GM18861 (cell line): Measurements from ENCODE around the gene MRPL11.

Source experiments
- ATAC-seq: cut with Tn5 transposase; IDR thresholded peaks from one replicate; pipeline ENCODE4 v1.9.1; 2021; ENCODE audit not compliant: unreplicated experiment

MRPL11 gene

GRCh38 chr11:66393954-66394353, 44.7 kb downstream of the MRPL11 start:
- ATAC-seq = no peak

GRCh38 chr11:66391322-66391721, 47.3 kb downstream of the MRPL11 start:
- no peak for ATAC-seq

- no peak for ATAC-seq
Measured at GRCh38 chr11:66388780-66389386, 49.8 kb downstream of the MRPL11 start.

GRCh38 chr11:66386171-66387069, 52.2 kb downstream of the MRPL11 start:
- ATAC-seq = no peak
